Gastroesophageal sphincter (tissue), 4 donors: ENCODE data around the gene PROM2. TPM values are rescaled to one million over a fixed set of nuclear protein-coding genes. Genes with fewer than 3 reads are reported as not detected.

ENCODE experiments used
- ATAC-seq: fragments of 150-250 bp; one replicate; pipeline ENCODE4 v1.9.1; 2016; ENCODE audit warnings: mild to moderate bottlenecking, moderate library complexity
- H3K27ac ChIP-seq, 4 donors: fragments of 200-600 bp; sonication (generic) in 3 of 4; 1 replicate in 3 of 4; 2 replicates in 1 of 4; pipeline ENCODE4 v1.5.1; 2016 to 2019
- H3K27me3 ChIP-seq: fragments of 200-600 bp; sonication (generic); one replicate; pipeline ENCODE4 v1.5.1; 2019
- H3K36me3 ChIP-seq, 2 donors: fragments of 200-600 bp; sonication (generic); one replicate each; pipeline ENCODE4 v1.5.1; 2019; ENCODE audit warnings: control low read depth in 1 of 2
- H3K4me1 ChIP-seq, 3 donors: fragments of 200-600 bp; sonication (generic); 1 replicate in 2 of 3; 2 replicates in 1 of 3; pipeline ENCODE4 v1.5.1; 2016 to 2019; ENCODE audit warnings: control low read depth in 2 of 3
- H3K4me3 ChIP-seq, 2 donors: fragments of 200-600 bp; sonication (generic); one replicate each; pipeline ENCODE4 v1.5.1; 2019; ENCODE audit warnings: mild to moderate bottlenecking in 1 of 2, moderate library complexity in 1 of 2
- H3K9me3 ChIP-seq, 3 donors: fragments of 200-600 bp; sonication (generic); one replicate each; pipeline ENCODE4 v1.5.1; 2017 to 2019; ENCODE audit warnings: control low read depth in 2 of 3
- CTCF ChIP-seq, 4 experiments: fragments of 200-600 bp in 2 of 4; fragments of 450-650 bp in 2 of 4; sonication (generic) in 1 of 4; IDR thresholded peaks; one replicate each; pipeline ENCODE4 v1.5.1; 2017 to 2019; ENCODE audit warnings: antibody characterized with exemption in 4 of 4, mild to moderate bottlenecking in 2 of 4, moderate library complexity in 2 of 4
- EP300 ChIP-seq: sonication (generic); formaldehyde crosslinking; IDR thresholded peaks from one replicate; pipeline ENCODE4 v1.6.1; 2017; ENCODE audit warnings: antibody characterized with exemption, mild to moderate bottlenecking
- POLR2A ChIP-seq, 2 donors: fragments of 450-650 bp; IDR thresholded peaks; one replicate each; pipeline ENCODE4 v1.6.1; 2017; ENCODE audit warnings: antibody characterized with exemption in 2 of 2, mild to moderate bottlenecking in 2 of 2, moderate library complexity in 1 of 2
- POLR2AphosphoS5 ChIP-seq: sonication (generic); formaldehyde crosslinking; IDR thresholded peaks from one replicate; pipeline ENCODE4 v1.6.1; 2017; ENCODE audit warnings: antibody characterized with exemption
- WGBS, 2 donors: methylation state at CpG; one replicate each; pipeline ENCODE4 v1.1.5; 2018; ENCODE audit warnings: low coverage in 1 of 2; 5-methylcytosine and 5-hydroxymethylcytosine counted together
- total RNA-seq, 4 donors: library from RNA; depleted of rRNA; stranded (reverse); fragments of >200 nt; gene quantifications; one replicate each; pipeline ENCODE4 v1.1.0, GENCODE V29; 2016

The PROM2 gene
- total RNA-seq, 4 donors from 2014 or later = 0.94 to 36.4 (median 6.8) TPM

GRCh38 chr2:95307036-95307435 is 32.8 kb downstream of the PROM2 start:
- Histone ChIP-seq H3K4me3 (no peak overlapping the region), H3K9me3 (no peaks in the 10 kb centered on the region), H3K27me3 (peaks cover 28% of the 10 kb centered on the region), H3K36me3 (no peaks in the 10 kb centered on the region), H3K27ac (no peak overlapping the region), H3K4me1 (peaks cover 0 to 9% (median 0%) of the 10 kb centered on the region in 3 donors)
- no CpG with 5 or more reads among the region's 5 CpGs for WGBS, 2 donors
- TF ChIP-seq CTCF (IDR thresholded peaks at IDR 0.05) (no peak), POLR2AphosphoS5 (no peak), EP300 (no peak), POLR2A (IDR thresholded peaks at IDR 0.05) (no peak)
- no peak for ATAC-seq

- Histone ChIP-seq H3K27ac (no peak overlapping the region), H3K9me3 (no peaks in the 10 kb centered on the region), H3K4me1 (peaks cover 0 to 9% (median 0%) of the 10 kb centered on the region in 3 donors), H3K36me3 (no peaks in the 10 kb centered on the region), H3K4me3 (no peak overlapping the region), H3K27me3 (peaks cover 27% of the 10 kb centered on the region)
- TF ChIP-seq EP300 (no peak), POLR2A (IDR thresholded peaks at IDR 0.05) (no peak), CTCF (IDR thresholded peaks at IDR 0.05) (no peak), POLR2AphosphoS5 (no peak)
- ATAC-seq = no peak
- WGBS, 2 donors = 53 to 71% methylated on average over 4 to 6 of the region's 8 CpGs
Measured at GRCh38 chr2:95307878-95308277, 33.6 kb downstream of the PROM2 start.

- no peak overlapping the region for H3K4me3 ChIP-seq
- TF ChIP-seq EP300 (no peak), POLR2A (IDR thresholded peaks at IDR 0.05) (no peak), CTCF (IDR thresholded peaks at IDR 0.05) (no peak), POLR2AphosphoS5 (no peak)
- no peak overlapping the region for H3K27ac ChIP-seq
- no peak for ATAC-seq
- peaks cover 0 to 9% (median 0%) of the 10 kb centered on the region in 3 donors for H3K4me1 ChIP-seq
- no peaks in the 10 kb centered on the region for H3K36me3 ChIP-seq
- H3K27me3 ChIP-seq = peaks cover 29% of the 10 kb centered on the region
- WGBS, 2 donors = 79 to 85% methylated on average over 3 to 6 of the region's 12 CpGs
- H3K9me3 ChIP-seq = no peaks in the 10 kb centered on the region
Measured at GRCh38 chr2:95308426-95308990, 34.3 kb downstream of the PROM2 start.

GRCh38 chr2:95309599-95309998 is 35.4 kb downstream of the PROM2 start:
- no peak overlapping the region for H3K4me3 ChIP-seq
- peaks cover 24% of the 10 kb centered on the region for H3K27me3 ChIP-seq
- H3K4me1 ChIP-seq = peaks cover 0 to 9% (median 0%) of the 10 kb centered on the region in 3 donors
- H3K36me3 ChIP-seq = no peaks in the 10 kb centered on the region
- ATAC-seq = no peak
- WGBS, 2 donors = 50% methylated on average over 1 of the region's 8 CpGs; no CpG with 5 or more reads in 1 of the 2 donors
- TF ChIP-seq CTCF (IDR thresholded peaks at IDR 0.05) (no peak), EP300 (no peak), POLR2A (IDR thresholded peaks at IDR 0.05) (no peak), POLR2AphosphoS5 (no peak)
- no peaks in the 10 kb centered on the region for H3K9me3 ChIP-seq
- H3K27ac ChIP-seq = no peak overlapping the region

GRCh38 chr2:95310216-95310615 is 36.0 kb downstream of the PROM2 start:
- no peaks in the 10 kb centered on the region for H3K9me3 ChIP-seq
- ATAC-seq = no peak
- peaks cover 29% of the 10 kb centered on the region for H3K27me3 ChIP-seq
- TF ChIP-seq CTCF (IDR thresholded peaks at IDR 0.05) (no peak), POLR2A (IDR thresholded peaks at IDR 0.05) (no peak), EP300 (no peak), POLR2AphosphoS5 (no peak)
- WGBS, 2 donors = no CpG with 5 or more reads among the region's 8 CpGs
- no peak overlapping the region for H3K27ac ChIP-seq
- no peaks in the 10 kb centered on the region for H3K36me3 ChIP-seq
- H3K4me1 ChIP-seq = peaks cover 0 to 9% (median 0%) of the 10 kb centered on the region in 3 donors
- no peak overlapping the region for H3K4me3 ChIP-seq
